ENCODE results near the gene HIPK4.

DNA sequence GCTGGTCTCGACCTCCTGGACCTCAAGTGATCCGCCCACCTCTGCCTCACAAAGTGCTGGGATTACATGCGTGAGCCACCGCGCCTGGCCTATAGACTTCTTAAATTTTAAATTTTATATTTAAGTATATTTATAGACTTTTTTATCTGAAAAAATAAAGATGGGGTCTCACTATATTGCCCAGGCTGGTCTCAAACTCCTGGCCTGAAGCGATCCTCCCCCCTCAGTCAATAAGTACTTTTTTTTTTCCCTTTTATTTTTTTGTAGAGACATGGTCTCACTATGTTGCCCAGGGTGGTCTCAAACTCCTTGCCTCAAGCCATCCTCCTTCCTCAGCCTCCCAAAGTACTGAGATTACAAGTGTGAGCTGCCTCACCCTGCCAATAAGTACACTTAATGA is 34.0 kb upstream of the HIPK4 start:
- TF ChIP-seq, protein P1, sequence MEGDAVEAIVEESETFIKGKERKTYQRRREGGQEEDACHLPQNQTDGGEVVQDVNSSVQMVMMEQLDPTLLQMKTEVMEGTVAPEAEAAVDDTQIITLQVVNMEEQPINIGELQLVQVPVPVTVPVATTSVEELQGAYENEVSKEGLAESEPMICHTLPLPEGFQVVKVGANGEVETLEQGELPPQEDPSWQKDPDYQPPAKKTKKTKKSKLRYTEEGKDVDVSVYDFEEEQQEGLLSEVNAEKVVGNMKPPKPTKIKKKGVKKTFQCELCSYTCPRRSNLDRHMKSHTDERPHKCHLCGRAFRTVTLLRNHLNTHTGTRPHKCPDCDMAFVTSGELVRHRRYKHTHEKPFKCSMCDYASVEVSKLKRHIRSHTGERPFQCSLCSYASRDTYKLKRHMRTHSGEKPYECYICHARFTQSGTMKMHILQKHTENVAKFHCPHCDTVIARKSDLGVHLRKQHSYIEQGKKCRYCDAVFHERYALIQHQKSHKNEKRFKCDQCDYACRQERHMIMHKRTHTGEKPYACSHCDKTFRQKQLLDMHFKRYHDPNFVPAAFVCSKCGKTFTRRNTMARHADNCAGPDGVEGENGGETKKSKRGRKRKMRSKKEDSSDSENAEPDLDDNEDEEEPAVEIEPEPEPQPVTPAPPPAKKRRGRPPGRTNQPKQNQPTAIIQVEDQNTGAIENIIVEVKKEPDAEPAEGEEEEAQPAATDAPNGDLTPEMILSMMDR (IDR thresholded peaks at IDR 0.05) = no peak
- TF ChIP-seq POLR2A (IDR thresholded peaks at IDR 0.05) = no peak

Measured in right lobe of liver (tissue), 4 donors.